GM10248 (cell line): Measurements from ENCODE around the gene CDH23.

Experiments used
- CTCF ChIA-PET: fragments of 300-600 bp; sonication (Branson Sonifier 250); formaldehyde crosslinking; extraction: SDS; loops from one replicate; lab custom pipeline; 2021; ENCODE audit warnings: antibody characterized with exemption; lab: Yijun Ruan, JAX
- POLR2A ChIA-PET: fragments of 350-650 bp; sonication (Branson Sonifier 250); formaldehyde crosslinking; extraction: SDS; loops from one replicate; lab custom pipeline; 2020; ENCODE audit warnings: antibody characterized with exemption; lab: Yijun Ruan, JAX
- DNase-seq: peaks from one replicate; pipeline ENCODE4 v3.0.0; 2012; ENCODE audit errors: extremely low spot score
- TF ChIP-seq, protein P1 (sequence below): IDR thresholded peaks from 2 replicates; pipeline ENCODE4 v1.5.1; 2012; ENCODE audit warnings: mild to moderate bottlenecking, low read depth; ENCODE audit errors: extremely low read depth, missing control alignments, control extremely low read depth

The CDH23 gene

DNA sequence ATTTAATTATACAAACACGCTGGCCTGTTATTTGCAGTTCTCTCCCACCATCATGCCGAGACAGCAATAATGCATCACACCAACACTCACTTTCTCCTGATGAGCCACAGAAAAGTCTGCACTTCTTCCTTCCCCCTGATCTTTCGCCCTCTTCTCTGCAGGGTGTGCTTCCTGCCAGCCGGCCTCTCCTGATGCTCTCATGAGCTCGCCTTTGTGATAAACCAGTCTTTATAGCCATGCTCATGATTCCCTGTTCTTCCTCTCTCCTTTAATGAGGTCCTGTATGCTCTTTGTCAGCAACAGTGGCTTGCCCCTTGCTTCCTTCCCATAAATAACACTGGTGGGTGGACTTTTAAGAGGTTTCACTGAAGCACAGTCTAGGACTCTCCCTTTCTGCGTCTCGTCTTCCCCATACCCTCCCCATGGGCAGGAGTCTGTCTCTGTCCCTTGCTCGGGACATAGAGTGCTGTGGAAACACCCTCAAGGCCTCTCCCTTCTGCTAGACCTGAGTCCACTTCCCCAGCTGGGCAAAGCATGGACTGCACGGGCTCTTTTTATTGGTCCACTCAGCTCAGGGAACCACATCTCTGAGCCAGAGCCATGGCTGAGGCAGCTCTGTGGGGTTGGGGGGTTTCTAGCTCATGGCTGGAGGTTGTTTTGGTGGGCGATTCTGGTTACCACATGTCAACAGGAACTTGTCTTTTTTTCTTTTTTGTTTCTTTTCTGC, 189.0 kb downstream of the CDH23 start:
- POLR2A ChIA-PET = no interaction called here
- TF ChIP-seq, protein P1, sequence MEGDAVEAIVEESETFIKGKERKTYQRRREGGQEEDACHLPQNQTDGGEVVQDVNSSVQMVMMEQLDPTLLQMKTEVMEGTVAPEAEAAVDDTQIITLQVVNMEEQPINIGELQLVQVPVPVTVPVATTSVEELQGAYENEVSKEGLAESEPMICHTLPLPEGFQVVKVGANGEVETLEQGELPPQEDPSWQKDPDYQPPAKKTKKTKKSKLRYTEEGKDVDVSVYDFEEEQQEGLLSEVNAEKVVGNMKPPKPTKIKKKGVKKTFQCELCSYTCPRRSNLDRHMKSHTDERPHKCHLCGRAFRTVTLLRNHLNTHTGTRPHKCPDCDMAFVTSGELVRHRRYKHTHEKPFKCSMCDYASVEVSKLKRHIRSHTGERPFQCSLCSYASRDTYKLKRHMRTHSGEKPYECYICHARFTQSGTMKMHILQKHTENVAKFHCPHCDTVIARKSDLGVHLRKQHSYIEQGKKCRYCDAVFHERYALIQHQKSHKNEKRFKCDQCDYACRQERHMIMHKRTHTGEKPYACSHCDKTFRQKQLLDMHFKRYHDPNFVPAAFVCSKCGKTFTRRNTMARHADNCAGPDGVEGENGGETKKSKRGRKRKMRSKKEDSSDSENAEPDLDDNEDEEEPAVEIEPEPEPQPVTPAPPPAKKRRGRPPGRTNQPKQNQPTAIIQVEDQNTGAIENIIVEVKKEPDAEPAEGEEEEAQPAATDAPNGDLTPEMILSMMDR = no peak
- CTCF ChIA-PET = interaction anchor here (5.2 kb wide), 1 partner anchor 15 kb away, joined by 31 read pairs; no protein-coding TSS in a partner anchor
- no peak for DNase-seq

DNA sequence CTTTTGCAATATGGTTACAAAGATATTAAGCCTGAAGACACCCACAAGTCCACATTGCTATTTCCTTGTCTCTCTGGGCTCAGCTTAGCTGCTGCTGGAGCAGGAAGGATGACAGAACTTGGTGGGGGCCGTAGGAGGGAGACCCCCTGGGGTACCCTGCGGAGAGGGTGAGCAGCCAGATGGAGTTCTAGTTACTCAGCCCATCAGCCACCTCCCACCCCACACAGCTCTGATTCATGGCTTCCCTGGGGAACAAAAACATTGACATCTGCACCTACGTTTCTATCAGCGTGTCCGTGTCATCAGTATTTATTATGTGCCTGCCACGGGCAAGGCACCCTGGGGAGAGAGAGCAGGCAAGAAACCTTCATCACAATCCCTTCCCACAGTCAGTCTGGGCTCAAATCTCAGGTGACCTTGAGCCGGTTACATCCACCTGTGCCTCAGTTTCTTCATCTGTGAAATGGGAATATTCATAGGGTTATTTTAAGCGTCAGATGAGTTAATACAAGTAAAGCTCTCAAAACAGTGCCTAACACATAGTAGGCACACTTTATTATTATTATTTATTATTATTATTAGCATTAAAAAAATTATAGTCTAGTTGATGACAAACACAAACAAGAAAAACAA, 191.3 kb downstream of the CDH23 start:
- CTCF ChIA-PET = interaction anchor here (1.0 to 5.2 kb wide), 2 partner anchors 17 to 161 kb away, joined by 3 to 31 read pairs; no protein-coding TSS in a partner anchor
- TF ChIP-seq, protein P1 = no peak
- no peak for DNase-seq
- POLR2A ChIA-PET = no interaction called here

DNA sequence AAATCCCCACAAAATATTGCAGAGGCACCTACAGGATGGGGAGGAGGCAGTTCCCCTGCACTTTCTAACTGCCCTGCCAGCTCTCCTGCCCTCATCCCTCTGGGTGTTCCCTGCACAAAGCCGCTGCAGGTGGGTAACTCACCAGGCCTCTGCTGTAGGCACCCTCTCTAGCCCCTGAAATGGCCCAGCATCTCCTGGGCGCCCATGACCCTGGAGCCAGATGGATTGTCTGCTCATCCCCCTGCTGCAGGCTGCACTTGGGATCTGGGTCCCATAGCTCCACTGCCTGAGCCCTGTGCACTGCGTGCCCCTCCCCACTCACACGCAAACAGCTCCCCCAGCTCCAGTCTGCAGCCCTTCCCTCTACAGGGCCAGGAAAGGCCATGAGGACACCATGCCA, 192.0 kb downstream of the CDH23 start:
- CTCF ChIA-PET = interaction anchor here (1.1 to 5.2 kb wide), 2 partner anchors 12 to 18 kb away, joined by 3 to 31 read pairs; no protein-coding TSS in a partner anchor
- POLR2A ChIA-PET = no interaction called here
- TF ChIP-seq, protein P1 = no peak
- DNase-seq = no peak

DNA sequence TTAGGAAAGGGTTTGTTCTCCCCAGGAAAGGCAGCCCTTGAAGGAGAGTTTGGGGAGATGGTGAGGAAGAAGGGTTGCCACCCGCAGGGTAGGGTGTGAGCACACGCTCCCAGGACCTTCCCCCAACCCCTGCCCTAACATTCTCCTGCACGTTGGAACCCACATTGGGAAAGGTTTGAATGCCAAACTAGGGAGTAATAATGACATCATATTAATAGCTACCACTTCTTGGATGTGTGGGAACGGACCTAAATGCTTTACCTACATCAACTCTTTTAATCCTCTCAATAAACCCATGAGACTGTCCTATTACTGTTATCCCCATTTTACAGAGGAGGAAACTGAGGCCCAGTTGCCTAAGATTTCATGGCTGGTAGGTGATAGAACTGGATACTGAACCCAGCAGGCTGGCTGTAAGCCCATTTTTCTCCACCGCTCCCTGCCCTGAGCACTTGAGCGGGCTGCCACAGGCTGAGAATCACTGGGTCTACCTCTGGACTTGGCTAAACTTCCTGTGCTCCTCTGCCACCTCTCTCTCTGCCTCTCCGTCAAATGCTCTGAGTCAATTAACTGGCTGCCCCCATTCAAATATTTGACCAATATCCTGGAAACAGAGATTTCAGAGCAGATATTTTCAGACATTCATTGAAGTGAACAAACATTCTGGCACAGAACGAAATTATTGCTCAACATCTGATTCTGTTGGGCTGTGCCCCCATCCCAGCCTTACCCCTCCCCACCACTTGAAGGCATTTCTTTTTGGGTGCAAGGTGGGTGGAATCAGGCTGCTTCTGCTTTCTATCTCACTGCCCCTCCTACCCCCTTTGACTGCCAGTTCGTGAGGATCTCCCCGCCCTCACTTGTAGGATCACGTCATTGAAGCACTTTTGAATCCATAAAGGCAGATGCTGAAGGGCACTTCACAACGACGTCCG, 193.2 kb downstream of the CDH23 start:
- TF ChIP-seq, protein P1 = no peak
- POLR2A ChIA-PET = no interaction called here
- DNase-seq = no peak
- CTCF ChIA-PET = interaction anchor here (1.0 to 1.1 kb wide), 2 partner anchors 13 to 271 kb away, joined by 3 read pairs; partner anchors contain the start of gene SLC29A3

DNA sequence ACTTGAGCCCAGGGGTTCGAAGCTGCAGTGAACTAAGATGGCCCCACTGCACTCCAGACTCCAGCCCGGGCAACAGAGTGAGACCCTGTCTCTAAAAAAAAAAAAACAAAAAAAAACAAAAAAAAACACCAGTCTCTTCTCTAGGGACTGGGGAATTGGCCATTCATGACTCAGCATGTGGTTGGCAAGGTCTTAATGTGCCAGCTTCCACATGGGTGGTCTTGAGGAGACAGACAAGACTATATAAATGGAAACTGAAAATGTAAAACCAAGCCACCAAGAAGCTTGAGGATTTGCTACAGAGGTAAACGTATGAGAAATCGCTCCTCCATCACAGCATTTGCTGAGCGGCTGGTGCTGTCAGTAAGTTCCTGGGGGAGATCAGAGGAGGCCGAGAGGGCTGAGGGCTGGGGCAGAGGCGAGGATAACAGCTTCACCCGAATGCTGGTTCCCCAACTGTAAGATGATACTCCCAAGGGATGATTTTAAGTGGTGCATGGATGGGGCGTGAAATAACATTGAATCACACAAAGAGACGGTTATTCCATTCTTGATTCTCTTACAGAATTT, 194.1 kb downstream of the CDH23 start:
- TF ChIP-seq, protein P1 = no peak
- ChIA-PET CTCF (interaction anchor here (0.6 kb wide), 1 partner anchor 15 kb away, joined by 3 read pairs; no protein-coding TSS in a partner anchor), POLR2A (no interaction called here)
- no peak for DNase-seq
